ENCODE measurements around the gene SLC22A2.

GRCh38 chr6:160238761-160239751, 19.6 kb downstream of the SLC22A2 start:
- no peak for TF ChIP-seq POLR2A (IDR thresholded peaks at IDR 0.05; ENCODE audit: low read depth, low read length)
- TF ChIP-seq TAF1 (IDR thresholded peaks at IDR 0.05; ENCODE audit: borderline replicate concordance, low read depth, low read length): no peak

Measured in GM12892 (cell line).